ENCODE data around the gene TMC7. TPM values are rescaled to one million over a fixed set of nuclear protein-coding genes. Genes with fewer than 3 reads are reported as not detected.

The TMC7 gene
- total and polyA plus RNA-seq, 9 of the 15 experiments (the other 6 are each of a cell fraction or from before 2014, with no cell fraction given): 0.08 to 2.0 (median 1.5) TPM

- TF ChIP-seq AFF4 (CRISPR knock-in tag; IDR thresholded peaks at IDR 0.05) (no peak), ZNF696 (CRISPR knock-in tag; conservative IDR thresholded peaks at IDR 0.05) (no peak), MEIS2 (IDR thresholded peaks at IDR 0.05; ENCODE audit: partially characterized antibody) (peak; percentile 82), ZNF830 (CRISPR knock-in tag; IDR thresholded peaks at IDR 0.05) (0 out of 2 replicates have a peak, but pooled peaks have one; percentile 28), ZNF408 (CRISPR knock-in tag; IDR thresholded peaks at IDR 0.05; ENCODE audit: low read depth) (no peak), SETDB1 (IDR thresholded peaks at IDR 0.05; ENCODE audit: low read length) (no peak), MECOM (CRISPR knock-in tag; IDR thresholded peaks at IDR 0.05) (no peak), ZNF280B (CRISPR knock-in tag; IDR thresholded peaks at IDR 0.05) (no peak), TOE1 (IDR thresholded peaks at IDR 0.05; ENCODE audit: borderline replicate concordance) (peak; percentile 82), TOE1 (CRISPR knock-in tag; IDR thresholded peaks at IDR 0.05; ENCODE audit: borderline replicate concordance, low read depth) (no peak), KDM5B (IDR thresholded peaks at IDR 0.05; ENCODE audit: insufficient replicate concordance, low read depth, low read length) (peak; percentile 43), PHTF2 (CRISPR knock-in tag; IDR thresholded peaks at IDR 0.05) (no peak), SMARCE1 (IDR thresholded peaks at IDR 0.05) (no peak), TAF15 (IDR thresholded peaks at IDR 0.05; ENCODE audit: low read depth, low read length) (no peak), ZNF707 (CRISPR knock-in tag; conservative IDR thresholded peaks at IDR 0.05) (no peak), MLX (CRISPR knock-in tag; conservative IDR thresholded peaks at IDR 0.05) (no peak), TEAD2 (tag; IDR thresholded peaks at IDR 0.05) (no peak), NR2C2 (CRISPR knock-in tag; IDR thresholded peaks at IDR 0.05) (peak; percentile 88), NR2C2 (tag; IDR thresholded peaks at IDR 0.05) (peak; percentile 98)
- TF ChIP-seq, protein P1, sequence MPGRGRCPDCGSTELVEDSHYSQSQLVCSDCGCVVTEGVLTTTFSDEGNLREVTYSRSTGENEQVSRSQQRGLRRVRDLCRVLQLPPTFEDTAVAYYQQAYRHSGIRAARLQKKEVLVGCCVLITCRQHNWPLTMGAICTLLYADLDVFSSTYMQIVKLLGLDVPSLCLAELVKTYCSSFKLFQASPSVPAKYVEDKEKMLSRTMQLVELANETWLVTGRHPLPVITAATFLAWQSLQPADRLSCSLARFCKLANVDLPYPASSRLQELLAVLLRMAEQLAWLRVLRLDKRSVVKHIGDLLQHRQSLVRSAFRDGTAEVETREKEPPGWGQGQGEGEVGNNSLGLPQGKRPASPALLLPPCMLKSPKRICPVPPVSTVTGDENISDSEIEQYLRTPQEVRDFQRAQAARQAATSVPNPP (IDR thresholded peaks at IDR 0.05; ENCODE audit: borderline replicate concordance, insufficient read depth, insufficient read length): no peak
These were observed 83.9 kb downstream of the TMC7 start, which contains the start of gene COQ7 (continued) for GRCh38 chr16:19067349-19068236.

Data from K562 (cell line).